Kidney (tissue), 14 donors: ENCODE results near the gene GRIA1. TPM values are rescaled to one million over a fixed set of nuclear protein-coding genes. Genes with fewer than 3 reads are reported as not detected.

Source experiments
- DNase-seq, 5 donors: peaks; one replicate each; pipeline ENCODE4 v3.0.0-alpha.2; 2013 to 2020
- FAIRE-seq: peaks from 2 replicates; lab custom pipeline; 2012; peaks lifted over from hg19 to GRCh38; lab: Jason Lieb, UNC
- H3K27ac ChIP-seq, 2 donors: one replicate each; pipeline ENCODE4 v1.7.0; 2013; ENCODE audit warnings: low read depth in 2 of 2, low read length in 2 of 2, inconsistent platforms in 1 of 2
- H3K27me3 ChIP-seq: one replicate; pipeline ENCODE4 v1.7.1; 2013; ENCODE audit warnings: low read length, inconsistent platforms; ENCODE audit not compliant: control insufficient read depth, insufficient read depth
- H3K36me3 ChIP-seq, 3 donors: one replicate each; pipeline versions ENCODE4 v1.7.0 to v1.7.1; 2013; ENCODE audit warnings: low read length in 3 of 3, control low read depth in 1 of 3, inconsistent platforms in 1 of 3; ENCODE audit not compliant: insufficient read depth in 3 of 3, control insufficient read depth in 2 of 3
- H3K4me1 ChIP-seq, 3 donors: one replicate each; pipeline versions ENCODE4 v1.7.0 to v1.7.1; 2013; ENCODE audit warnings: low read length in 3 of 3, inconsistent platforms in 1 of 3, low read depth in 1 of 3; ENCODE audit not compliant: control insufficient read depth in 2 of 3, insufficient read depth in 2 of 3
- H3K4me3 ChIP-seq, 3 donors: one replicate each; pipeline versions ENCODE4 v1.7.0 to v1.8.1; 2013; ENCODE audit warnings: low read length in 3 of 3, control low read depth in 1 of 3, inconsistent platforms in 1 of 3
- H3K9ac ChIP-seq, 3 donors: one replicate each; pipeline versions ENCODE4 v1.7.0 to v1.7.1; 2013; ENCODE audit warnings: low read length in 3 of 3, control low read depth in 1 of 3, inconsistent platforms in 1 of 3
- H3K9me3 ChIP-seq, 3 donors: one replicate each; pipeline versions ENCODE4 v1.7.0 to v1.7.1; 2013; ENCODE audit warnings: low read length in 3 of 3, control low read depth in 1 of 3, inconsistent platforms in 1 of 3; ENCODE audit not compliant: control insufficient read depth in 2 of 3, insufficient read depth in 1 of 3
- CTCF ChIP-seq: IDR thresholded peaks from 3 replicates; pipeline ENCODE4 v1.5.1; 2012; ENCODE audit warnings: mild to moderate bottlenecking, moderate library complexity, borderline replicate concordance; ENCODE audit not compliant: insufficient read depth; ENCODE audit errors: extremely low read depth
- intact Hi-C: fragments of 100-400 bp; cut with DNase I; formaldehyde crosslinking; loops from one replicate; pipeline ENCODE4 v1.11.1; 2022
- polyA plus RNA-seq: library from polyadenylated mRNA; stranded (reverse); fragments of 350-450 nt; fragmentation: Illumina TruSeq; extraction: RNeasy Lipid Tissue Mini Kit (QIAGEN cat#74804); gene quantifications from one replicate; pipeline ENCODE4 v1.2.3, GENCODE V29; 2014; ENCODE audit warnings: low read depth, low replicate concordance; ENCODE audit not compliant: insufficient read depth
- total RNA-seq: library from RNA; stranded (reverse); fragmentation: NEBNext Ultra II Directional; extraction: Animal tissue kit (Norgen Biotek cat#: 25700); gene quantifications from one replicate; pipeline ENCODE4 v1.2.1, GENCODE V29; 2021
- donor health status: control.
- donor health status: control.
- donor health status: control.
- donor health status: control.
- donor health status: control.
- donor health status: DM: yes; HTN: yes; CAD: no.
- donor health status: Normal renal cell carcinoma (clear cell type).

GRIA1 gene
- total and polyA plus RNA-seq, 2 donors from 2014 or later: 0.50 TPM; not detected in 1

GRCh38 chr5:153674356-153674755 lies 183.9 kb downstream of the GRIA1 start:
- FAIRE-seq: no peak
- no peak for DNase-seq
- intact Hi-C loops: no loop called here

GRCh38 chr5:153676406-153676805 lies 185.9 kb downstream of the GRIA1 start:
- FAIRE-seq (no peak), DNase-seq (no peak)
- no peaks in the 10 kb centered on the region for H3K27me3 ChIP-seq
- no peak overlapping the region for H3K27ac ChIP-seq
- no peak overlapping the region for H3K4me3 ChIP-seq
- intact Hi-C loops: no loop called here
- H3K4me1 ChIP-seq: no peaks in the 10 kb centered on the region
- no peak overlapping the region for H3K9ac ChIP-seq
- H3K9me3 ChIP-seq: no peaks in the 10 kb centered on the region
- TF ChIP-seq CTCF: no peak
- H3K36me3 ChIP-seq: no peaks in the 10 kb centered on the region

More at GRCh38 chr5:153674356-153674755, 183.9 kb downstream of the GRIA1 start:
- no peaks in the 10 kb centered on the region for H3K4me1 ChIP-seq
- H3K27ac ChIP-seq: no peak overlapping the region
- H3K9me3 ChIP-seq: no peaks in the 10 kb centered on the region
- no peak overlapping the region for H3K9ac ChIP-seq
- H3K36me3 ChIP-seq: no peaks in the 10 kb centered on the region
- no peak overlapping the region for H3K4me3 ChIP-seq
- no peak for TF ChIP-seq CTCF
- H3K27me3 ChIP-seq: no peaks in the 10 kb centered on the region

- intact Hi-C loops: no loop called here
- no peak overlapping the region for H3K9ac ChIP-seq
- H3K27ac ChIP-seq: no peak overlapping the region
- no peak for TF ChIP-seq CTCF
- no peaks in the 10 kb centered on the region for H3K27me3 ChIP-seq
- H3K36me3 ChIP-seq: no peaks in the 10 kb centered on the region
- H3K4me1 ChIP-seq: no peaks in the 10 kb centered on the region
- H3K4me3 ChIP-seq: no peak overlapping the region
- FAIRE-seq (no peak), DNase-seq (no peak)
- no peaks in the 10 kb centered on the region for H3K9me3 ChIP-seq
Observed at GRCh38 chr5:153676821-153677220, 186.4 kb downstream of the GRIA1 start.
